Effector CD8-positive, alpha-beta T cell (primary cell): ENCODE measurements around the gene MBOAT2.
"Not testable (repeated sequence)": the region's sequence is repeated elsewhere in the genome, so short reads cannot be mapped to it uniquely, and the experiment has no call there.

Experiments used
- DNase-seq: peaks from one replicate; lab custom pipeline; 2025; lab: John Stamatoyannopoulos, UW
- total RNA-seq, 4 experiments: gene quantifications; one replicate each; lab custom pipeline; 2026; lab: John Stamatoyannopoulos, UW

Gene MBOAT2
- 1.5 to 6.5 (median 2.5) reads per million in 4 experiments for total RNA-seq

- peak; percentile 61 for DNase-seq
These were observed at the start of gene MBOAT2 for GRCh38 chr2:9003616-9004337. MBOAT2 (minus strand) TSS chr2:9003684; CDS start chr2:9003614, 70 bp downstream.

GRCh38 chr2:9052821-9053533 is 49.5 kb upstream of the MBOAT2 start:
- no peak for DNase-seq

GRCh38 chr2:9051451-9051850 is 48.0 kb upstream of the MBOAT2 start:
- not testable (repeated sequence) for DNase-seq

- DNase-seq: no peak
These were observed 46.8 kb upstream of the MBOAT2 start for GRCh38 chr2:9050122-9050809.

- no peak for DNase-seq
These were observed 42.1 kb upstream of the MBOAT2 start for GRCh38 chr2:9045595-9045994.

GRCh38 chr2:9043491-9043890 is 40.0 kb upstream of the MBOAT2 start:
- DNase-seq: not testable (repeated sequence)

DNA sequence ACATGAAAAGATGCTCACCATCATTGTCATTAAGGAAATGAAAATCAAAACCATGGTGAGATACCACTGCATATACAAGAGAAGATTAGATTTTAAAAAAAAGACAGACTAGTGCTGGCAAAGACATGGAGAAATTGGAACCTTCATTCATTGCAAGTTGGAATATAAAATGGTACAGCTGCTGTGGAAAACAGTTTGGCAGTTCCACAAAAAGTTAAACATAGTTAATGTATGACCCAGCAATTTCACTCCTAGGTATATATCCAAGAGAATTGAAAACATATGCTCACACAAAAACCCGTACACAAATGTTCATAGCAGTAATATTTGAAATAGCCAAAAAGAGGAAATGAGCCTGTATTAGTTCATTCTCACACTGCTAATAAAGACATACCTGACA is 33.7 kb upstream of the MBOAT2 start:
- no peak for DNase-seq

- no peak for DNase-seq
These were observed 30.1 kb upstream of the MBOAT2 start for GRCh38 chr2:9033385-9034168.

GRCh38 chr2:9032536-9033255 is 29.2 kb upstream of the MBOAT2 start:
- DNase-seq: no peak

DNA sequence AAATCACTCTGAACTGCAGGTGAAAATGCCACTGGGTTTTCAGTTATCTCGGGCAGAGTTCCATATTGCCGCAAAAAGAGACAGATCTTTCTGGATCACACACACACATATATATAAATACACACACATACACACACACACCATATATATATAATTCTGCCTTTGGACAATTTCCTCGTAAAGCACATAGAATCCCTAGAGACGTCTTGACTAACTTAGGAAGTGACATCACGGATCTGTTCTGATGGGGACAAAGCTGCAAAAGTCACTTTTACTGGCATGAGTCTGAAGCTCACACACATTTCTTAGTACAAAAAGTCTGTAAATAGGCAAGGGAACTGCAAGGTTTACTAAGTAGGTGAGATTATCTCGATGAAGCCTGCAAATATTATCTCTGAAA is 28.6 kb upstream of the MBOAT2 start:
- no peak for DNase-seq

DNA sequence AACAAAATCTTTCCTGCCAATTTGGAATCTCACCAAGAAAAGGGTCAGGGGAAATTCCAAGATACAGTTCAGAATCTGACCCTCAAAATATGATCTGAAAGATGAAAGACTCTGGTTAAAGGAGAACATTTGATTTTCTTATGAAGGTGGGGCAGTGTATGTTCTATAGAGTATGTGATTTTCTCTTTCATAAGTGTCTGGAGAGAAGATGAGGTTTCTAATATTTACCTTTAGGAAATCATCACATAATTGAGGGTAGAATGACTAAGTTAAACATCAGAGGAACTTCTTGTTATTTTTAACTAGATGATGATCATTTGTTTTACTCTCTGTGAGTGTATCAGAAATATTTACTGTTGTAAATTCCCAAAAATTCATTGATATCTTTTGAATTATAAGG is 27.8 kb upstream of the MBOAT2 start:
- no peak for DNase-seq

DNA sequence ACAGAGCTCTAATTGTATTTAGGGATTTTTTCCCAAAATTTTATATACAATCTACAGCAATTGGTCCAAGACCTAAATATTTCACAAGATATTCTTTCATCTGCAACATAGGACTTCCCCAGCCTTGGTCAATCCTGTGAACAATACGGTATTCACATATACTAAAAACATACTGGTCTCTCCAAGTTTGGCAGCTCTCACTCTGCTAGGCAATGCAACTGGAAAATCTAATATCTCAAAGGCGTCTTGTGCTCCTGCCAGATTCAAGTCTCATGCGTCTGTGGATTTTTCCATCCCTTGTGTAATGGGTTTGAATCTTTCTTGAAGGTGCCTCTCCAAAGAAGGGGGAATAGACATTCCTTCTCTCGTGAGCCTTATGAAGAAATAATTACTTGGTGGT is 27.4 kb upstream of the MBOAT2 start:
- no peak for DNase-seq

- DNase-seq: no peak
These were observed 26.7 kb upstream of the MBOAT2 start for GRCh38 chr2:9030190-9030589.

DNA sequence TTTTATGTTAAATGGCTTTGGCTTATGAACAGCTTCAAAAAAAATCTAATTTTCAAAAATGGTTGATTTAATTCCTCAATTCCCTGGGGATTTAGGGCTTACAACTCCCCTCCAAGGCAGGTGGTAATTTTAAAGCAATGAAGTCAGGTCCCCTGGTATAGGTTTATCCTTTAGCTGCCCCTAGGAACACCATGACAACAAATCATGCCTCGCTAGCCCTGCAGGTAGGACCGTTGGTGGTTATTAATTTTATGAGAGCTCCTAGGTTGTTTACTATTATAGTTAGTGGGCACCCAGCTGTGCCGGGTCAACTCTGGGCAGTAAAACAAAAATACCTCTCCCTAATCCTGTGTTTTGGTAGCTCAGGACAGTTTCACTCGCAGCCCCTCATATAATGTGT is 26.2 kb upstream of the MBOAT2 start:
- no peak for DNase-seq

DNA sequence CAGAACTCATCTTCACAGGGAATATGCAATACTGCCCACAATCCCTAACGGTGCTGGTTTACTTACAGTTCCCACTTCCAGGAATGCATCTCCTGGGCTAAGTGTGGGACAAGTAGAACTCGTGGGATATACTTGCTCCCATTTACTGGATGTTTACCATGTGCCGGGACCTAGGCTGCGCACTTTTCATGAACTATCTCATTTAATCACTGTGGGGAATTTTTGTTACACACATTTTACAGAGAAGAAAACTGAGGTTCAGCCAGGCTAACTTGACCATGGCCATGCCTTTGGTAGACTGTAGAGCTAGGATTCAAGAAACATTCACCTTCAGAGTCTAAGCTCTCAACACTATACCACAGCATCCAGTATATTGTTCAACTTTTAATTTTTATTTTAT is 24.4 kb upstream of the MBOAT2 start:
- no peak for DNase-seq

- no peak for DNase-seq
These were observed 22.3 kb upstream of the MBOAT2 start for GRCh38 chr2:9025746-9026145.

- DNase-seq: no peak
These were observed 21.1 kb upstream of the MBOAT2 start for GRCh38 chr2:9024575-9024974.

GRCh38 chr2:9021563-9022211 is 18.2 kb upstream of the MBOAT2 start:
- no peak for DNase-seq

DNA sequence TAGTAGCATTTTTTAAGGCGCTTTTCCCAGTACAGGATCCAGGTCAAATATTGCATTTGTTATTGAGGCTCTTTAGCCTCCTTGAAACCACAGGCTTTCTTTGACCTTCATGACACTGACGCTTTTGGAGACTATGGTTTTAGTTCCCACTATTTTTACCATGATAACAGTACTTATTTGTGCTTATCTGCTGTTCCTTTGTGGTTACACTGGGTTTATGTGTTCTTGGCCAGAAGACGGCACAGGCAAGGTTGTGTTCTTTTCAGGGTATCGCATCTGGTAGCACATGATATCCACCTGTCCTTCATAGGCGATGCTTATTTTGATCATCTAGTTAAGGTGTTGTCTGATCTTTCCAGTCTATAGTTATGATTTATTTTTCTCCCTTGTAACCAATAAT is 16.8 kb upstream of the MBOAT2 start:
- DNase-seq: no peak

- no peak for DNase-seq
These were observed 15.1 kb upstream of the MBOAT2 start for GRCh38 chr2:9018534-9018933.

GRCh38 chr2:9018109-9018508 is 14.6 kb upstream of the MBOAT2 start:
- DNase-seq: no peak
